ENCODE data around the gene TRIP11.

DNA sequence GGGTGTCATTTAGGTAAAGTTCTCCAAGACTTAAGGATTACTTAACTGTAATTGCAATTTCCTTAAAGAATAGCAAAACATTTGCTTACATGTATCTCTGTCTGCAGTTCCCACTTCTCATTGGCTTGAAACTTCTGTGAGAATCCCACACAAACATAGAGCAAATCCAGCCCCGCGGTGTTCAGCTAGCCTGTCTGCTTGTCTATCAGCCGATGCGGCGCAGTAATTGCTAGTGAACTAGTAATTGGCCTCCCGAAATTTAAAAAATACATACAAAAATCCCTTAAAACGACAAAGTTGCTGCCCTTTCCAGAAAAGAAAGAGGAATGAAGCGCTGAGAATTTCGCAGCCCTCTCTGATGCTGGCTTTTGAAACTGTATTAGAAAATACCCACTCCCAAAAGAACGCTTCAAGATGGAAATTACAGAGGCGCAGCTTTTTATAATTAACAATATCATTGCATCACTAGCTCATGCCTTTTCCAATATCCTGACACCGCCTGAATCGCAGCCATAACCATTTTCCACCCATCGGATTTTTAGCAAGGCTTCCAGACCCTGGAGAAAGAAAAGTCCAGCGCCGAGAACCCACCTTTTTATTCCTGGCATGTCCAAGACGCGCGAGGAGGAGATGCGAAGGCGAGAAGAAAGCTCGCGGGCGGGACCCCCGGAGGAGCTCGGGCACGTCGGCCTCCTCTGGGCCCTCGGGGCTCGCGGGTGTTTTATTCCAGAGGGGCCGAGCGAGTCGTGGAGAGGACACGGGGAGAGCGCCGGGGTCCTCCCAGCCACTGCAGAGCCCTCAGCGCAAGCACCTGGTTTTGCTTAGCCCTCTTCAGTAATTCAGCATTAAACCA is 93.0 kb downstream of the TRIP11 start:
- TF ChIP-seq REST (IDR thresholded peaks at IDR 0.05) (no peak), JUND (IDR thresholded peaks at IDR 0.05) (no peak), TAF1 (conservative IDR thresholded peaks at IDR 0.05) (no peak), FOXA1 (IDR thresholded peaks at IDR 0.05) (no peak)
- TF ChIP-seq, protein P1, sequence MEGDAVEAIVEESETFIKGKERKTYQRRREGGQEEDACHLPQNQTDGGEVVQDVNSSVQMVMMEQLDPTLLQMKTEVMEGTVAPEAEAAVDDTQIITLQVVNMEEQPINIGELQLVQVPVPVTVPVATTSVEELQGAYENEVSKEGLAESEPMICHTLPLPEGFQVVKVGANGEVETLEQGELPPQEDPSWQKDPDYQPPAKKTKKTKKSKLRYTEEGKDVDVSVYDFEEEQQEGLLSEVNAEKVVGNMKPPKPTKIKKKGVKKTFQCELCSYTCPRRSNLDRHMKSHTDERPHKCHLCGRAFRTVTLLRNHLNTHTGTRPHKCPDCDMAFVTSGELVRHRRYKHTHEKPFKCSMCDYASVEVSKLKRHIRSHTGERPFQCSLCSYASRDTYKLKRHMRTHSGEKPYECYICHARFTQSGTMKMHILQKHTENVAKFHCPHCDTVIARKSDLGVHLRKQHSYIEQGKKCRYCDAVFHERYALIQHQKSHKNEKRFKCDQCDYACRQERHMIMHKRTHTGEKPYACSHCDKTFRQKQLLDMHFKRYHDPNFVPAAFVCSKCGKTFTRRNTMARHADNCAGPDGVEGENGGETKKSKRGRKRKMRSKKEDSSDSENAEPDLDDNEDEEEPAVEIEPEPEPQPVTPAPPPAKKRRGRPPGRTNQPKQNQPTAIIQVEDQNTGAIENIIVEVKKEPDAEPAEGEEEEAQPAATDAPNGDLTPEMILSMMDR (IDR thresholded peaks at IDR 0.05; ENCODE audit: low read depth, low read length, missing input control), result no peak

All from liver (tissue), 3 donors.